22Rv1 (cell line): Measurements from ENCODE around the gene CDKL4.

Experiments used
- CTCF ChIP-seq: fragments of 450-650 bp; IDR thresholded peaks from 2 replicates; pipeline ENCODE4 v1.5.1; 2017; ENCODE audit warnings: mild to moderate bottlenecking
- ZFX ChIP-seq: fragments of 450-650 bp; IDR thresholded peaks from 2 replicates; pipeline ENCODE4 v1.6.1; 2017; ENCODE audit warnings: antibody characterized with exemption, borderline replicate concordance

GRCh38 chr2:39260087-39260486 is 16.3 kb upstream of the CDKL4 start:
- TF ChIP-seq CTCF (no peak), ZFX (no peak)
